Activated gamma-delta T cell (primary cell): ENCODE measurements around the gene FAM32A.
"Not testable (repeated sequence)": the region's sequence is repeated elsewhere in the genome, so short reads cannot be mapped to it uniquely, and the experiment has no call there.

Experiments
- DNase-seq: peaks from one replicate; lab custom pipeline; 2025; lab: John Stamatoyannopoulos, UW

The FAM32A gene

GRCh38 chr19:16164222-16164890 is 20.9 kb upstream of the FAM32A start:
- DNase-seq: no peak

GRCh38 chr19:16166417-16166816 is 18.8 kb upstream of the FAM32A start:
- no peak for DNase-seq

GRCh38 chr19:16167055-16167454 is 18.2 kb upstream of the FAM32A start:
- DNase-seq: no peak

- no peak for DNase-seq
Measured at GRCh38 chr19:16168465-16169081, 16.6 kb upstream of the FAM32A start.

GRCh38 chr19:16170134-16170533 is 15.1 kb upstream of the FAM32A start:
- DNase-seq: no peak

- no peak for DNase-seq
Measured at GRCh38 chr19:16175954-16176353, 9.3 kb upstream of the FAM32A start.

- DNase-seq: not testable (repeated sequence)
Measured at GRCh38 chr19:16178866-16179265, 6.3 kb upstream of the FAM32A start.

GRCh38 chr19:16180611-16181010 is 4.6 kb upstream of the FAM32A start:
- DNase-seq: no peak

- DNase-seq: no peak
Measured at GRCh38 chr19:16184665-16185122, 516 bp upstream of the FAM32A start.

GRCh38 chr19:16185768-16186123 is 536 bp downstream of the FAM32A start:
- DNase-seq: no peak

GRCh38 chr19:16188521-16188920 is 3.3 kb downstream of the FAM32A start:
- no peak for DNase-seq

- DNase-seq: no peak
Measured at GRCh38 chr19:16190198-16190597, 5.0 kb downstream of the FAM32A start.

GRCh38 chr19:16190736-16191135 is 5.5 kb downstream of the FAM32A start:
- DNase-seq: no peak

GRCh38 chr19:16191216-16191908 is 6.2 kb downstream of the FAM32A start:
- DNase-seq: no peak

GRCh38 chr19:16193466-16193865 is 8.3 kb downstream of the FAM32A start:
- DNase-seq: no peak

GRCh38 chr19:16197188-16197621 is 12.0 kb downstream of the FAM32A start:
- DNase-seq: no peak

GRCh38 chr19:16197622-16198369 is 12.6 kb downstream of the FAM32A start, which contains the start of gene AP1M1:
Gene AP1M1, plus strand, starts transcription at chr19:16197911. Its CDS starts 116 bp downstream, at chr19:16198027.
- peak; percentile 97 for DNase-seq

GRCh38 chr19:16198370-16198651 is 13.1 kb downstream of the FAM32A start:
- no peak for DNase-seq

GRCh38 chr19:16199275-16199932 is 14.2 kb downstream of the FAM32A start:
- DNase-seq: no peak

GRCh38 chr19:16200038-16201010 is 15.1 kb downstream of the FAM32A start:
- DNase-seq: no peak

- no peak for DNase-seq
Measured at GRCh38 chr19:16201011-16201391, 15.8 kb downstream of the FAM32A start.
